ENCODE data around the gene TNIK. TPM values are rescaled to one million over a fixed set of nuclear protein-coding genes. Genes with fewer than 3 reads are reported as not detected.

The TNIK gene
- total and polyA plus RNA-seq, 4 donors, result 3.7 to 9.8 (median 5.2) TPM

- TF ChIP-seq YY1 (IDR thresholded peaks at IDR 0.05) (no peak), REST (IDR thresholded peaks at IDR 0.05) (no peak), RAD21 (IDR thresholded peaks at IDR 0.05) (no peak), HNF4A (conservative IDR thresholded peaks at IDR 0.05) (no peak), EGR1 (IDR thresholded peaks at IDR 0.05; ENCODE audit: low read depth in 2 of 2) (no peak), CTCF (IDR thresholded peaks at IDR 0.05; ENCODE audit: low read depth, low read length, missing input control) (no peak)
- Histone ChIP-seq H3K27ac (ENCODE audit: low read depth in 1 of 2, low read length in 2 of 2) (no peak overlapping the region), H3K36me3 (ENCODE audit: control insufficient read depth in 4 of 4, insufficient read depth in 3 of 4, low read depth in 1 of 4, low read length in 3 of 4) (no peaks in the 10 kb centered on the region), H3K9me3 (ENCODE audit: control insufficient read depth in 4 of 4, low read length in 3 of 4) (no peaks in the 10 kb centered on the region), H3K4me3 (ENCODE audit: low read depth in 1 of 3, low read length in 3 of 3) (no peak overlapping the region), H3K4me1 (ENCODE audit: control insufficient read depth in 4 of 4, insufficient read depth in 4 of 4, low read length in 3 of 4) (peaks cover 0 to 3% (median 0%) of the 10 kb centered on the region in 4 donors), H3K27me3 (ENCODE audit: control insufficient read depth in 4 of 4, insufficient read depth in 4 of 4, low read length in 3 of 4) (no peaks in the 10 kb centered on the region), H3K9ac (ENCODE audit: low read depth in 1 of 2, low read length in 2 of 2) (no peak overlapping the region)
- DNase-seq (ENCODE audit: low spot score), result no peak
- 93% methylated on average over 2 of the region's 2 CpGs for WGBS
These were observed 60.4 kb downstream of the TNIK start for GRCh38 chr3:171399842-171400241.

GRCh38 chr3:171398343-171398742, 61.9 kb downstream of the TNIK start:
- H3K27ac ChIP-seq (ENCODE audit: low read depth in 1 of 2, low read length in 2 of 2), result no peak overlapping the region
- no peak overlapping the region for H3K9ac ChIP-seq (ENCODE audit: low read depth in 1 of 2, low read length in 2 of 2)
- H3K4me3 ChIP-seq (ENCODE audit: low read depth in 1 of 3, low read length in 3 of 3), result no peak overlapping the region
- H3K4me1 ChIP-seq (ENCODE audit: control insufficient read depth in 4 of 4, insufficient read depth in 4 of 4, low read length in 3 of 4), result peaks cover 0 to 3% (median 0%) of the 10 kb centered on the region in 4 donors
- no peak for DNase-seq (ENCODE audit: low spot score)
- no peaks in the 10 kb centered on the region for H3K9me3 ChIP-seq (ENCODE audit: control insufficient read depth in 4 of 4, low read length in 3 of 4)
- no peaks in the 10 kb centered on the region for H3K27me3 ChIP-seq (ENCODE audit: control insufficient read depth in 4 of 4, insufficient read depth in 4 of 4, low read length in 3 of 4)
- no peaks in the 10 kb centered on the region for H3K36me3 ChIP-seq (ENCODE audit: control insufficient read depth in 4 of 4, insufficient read depth in 3 of 4, low read depth in 1 of 4, low read length in 3 of 4)
- WGBS, result 97% methylated on average over 2 of the region's 2 CpGs
- TF ChIP-seq FOXA1 (IDR thresholded peaks at IDR 0.05) (no peak), GABPA (IDR thresholded peaks at IDR 0.05 in 1 of 2, conservative IDR thresholded peaks at IDR 0.05 in 1 of 2) (no peak)

GRCh38 chr3:171397089-171397488, 63.1 kb downstream of the TNIK start:
- peaks cover 0 to 10% (median 2%) of the 10 kb centered on the region in 4 donors for H3K4me1 ChIP-seq (ENCODE audit: control insufficient read depth in 4 of 4, insufficient read depth in 4 of 4, low read length in 3 of 4)

More at GRCh38 chr3:171397089-171397488, 63.1 kb downstream of the TNIK start:
- TF ChIP-seq HNF4G (IDR thresholded peaks at IDR 0.05) (no peak), HNF4A (conservative IDR thresholded peaks at IDR 0.05) (no peak), RAD21 (IDR thresholded peaks at IDR 0.05) (no peak), CTCF (IDR thresholded peaks at IDR 0.05; ENCODE audit: low read depth, low read length, missing input control) (no peak), FOXA1 (IDR thresholded peaks at IDR 0.05) (no peak), GABPA (IDR thresholded peaks at IDR 0.05 in 1 of 2, conservative IDR thresholded peaks at IDR 0.05 in 1 of 2) (no peak), ATF3 (IDR thresholded peaks at IDR 0.05) (no peak), REST (IDR thresholded peaks at IDR 0.05) (no peak), EGR1 (IDR thresholded peaks at IDR 0.05; ENCODE audit: low read depth in 2 of 2) (no peak), MAX (IDR thresholded peaks at IDR 0.05) (no peak), JUND (IDR thresholded peaks at IDR 0.05) (no peak), RXRA (IDR thresholded peaks at IDR 0.05) (no peak)
- Histone ChIP-seq H3K27me3 (ENCODE audit: control insufficient read depth in 4 of 4, insufficient read depth in 4 of 4, low read length in 3 of 4) (no peaks in the 10 kb centered on the region), H3K27ac (ENCODE audit: low read depth in 1 of 2, low read length in 2 of 2) (no peak overlapping the region), H3K9me3 (ENCODE audit: control insufficient read depth in 4 of 4, low read length in 3 of 4) (no peaks in the 10 kb centered on the region), H3K4me3 (ENCODE audit: low read depth in 1 of 3, low read length in 3 of 3) (no peak overlapping the region), H3K36me3 (ENCODE audit: control insufficient read depth in 4 of 4, insufficient read depth in 3 of 4, low read depth in 1 of 4, low read length in 3 of 4) (no peaks in the 10 kb centered on the region), H3K9ac (ENCODE audit: low read depth in 1 of 2, low read length in 2 of 2) (no peak overlapping the region)
- 98% methylated on average over 3 of the region's 3 CpGs for WGBS
- no peak for DNase-seq (ENCODE audit: low spot score)
